HG03378 (cell line): ENCODE results near the gene PIP5KL1.

Source experiments
- ATAC-seq: cut with Tn5 transposase; IDR thresholded peaks from one replicate; pipeline ENCODE4 v1.9.1; 2021; ENCODE audit warnings: mild to moderate bottlenecking, moderate library complexity; ENCODE audit not compliant: unreplicated experiment

Gene PIP5KL1

GRCh38 chr9:127875306-127875966, 55.1 kb downstream of the PIP5KL1 start:
- ATAC-seq, result no peak

DNA sequence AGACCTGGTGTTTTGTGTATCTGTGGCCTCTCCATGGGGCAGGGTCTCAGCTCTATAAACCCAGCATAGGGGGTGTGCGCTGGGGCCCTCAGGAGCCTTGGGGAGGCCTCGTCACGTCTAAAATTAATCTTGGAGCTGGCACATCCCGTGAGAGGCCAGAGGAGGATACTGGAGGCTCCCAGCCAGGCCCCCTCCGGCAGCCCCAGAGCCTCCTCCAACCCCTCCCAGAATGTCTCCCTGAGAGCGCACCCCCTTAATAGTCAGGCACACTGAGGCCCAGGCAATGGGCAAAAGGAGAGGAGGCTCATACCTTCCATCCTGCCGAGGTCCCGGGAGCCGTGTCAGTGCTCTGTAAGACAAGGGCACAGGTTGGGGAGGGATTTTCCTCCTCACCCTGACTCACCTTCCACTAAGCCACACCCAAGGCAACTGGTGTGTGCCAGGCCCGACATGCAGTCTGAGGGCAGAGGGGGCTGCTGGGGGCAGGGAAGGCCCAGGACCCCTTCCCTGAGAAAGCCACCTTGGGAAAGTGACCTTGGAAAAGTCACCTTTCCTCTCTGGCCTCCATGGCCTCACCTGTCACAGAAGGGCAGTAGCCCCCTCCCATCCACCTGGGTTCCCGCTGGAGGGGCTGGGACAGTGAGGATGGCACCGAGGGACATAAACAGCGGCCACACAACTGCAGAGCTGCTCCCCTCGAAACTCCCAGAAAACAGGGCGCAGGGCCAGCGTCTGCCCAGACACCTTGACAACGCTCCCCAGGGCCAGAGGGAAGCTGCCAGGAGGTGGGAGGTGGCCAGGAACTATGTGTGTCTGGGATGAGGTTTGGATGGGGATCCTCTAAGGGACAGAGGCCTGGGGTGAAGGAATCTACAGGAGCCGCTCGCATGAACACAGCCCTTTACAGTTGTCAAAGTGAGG, 56.0 kb downstream of the PIP5KL1 start:
- no peak for ATAC-seq

- no peak for ATAC-seq
Observed at GRCh38 chr9:127873886-127874285, 56.7 kb downstream of the PIP5KL1 start.

DNA sequence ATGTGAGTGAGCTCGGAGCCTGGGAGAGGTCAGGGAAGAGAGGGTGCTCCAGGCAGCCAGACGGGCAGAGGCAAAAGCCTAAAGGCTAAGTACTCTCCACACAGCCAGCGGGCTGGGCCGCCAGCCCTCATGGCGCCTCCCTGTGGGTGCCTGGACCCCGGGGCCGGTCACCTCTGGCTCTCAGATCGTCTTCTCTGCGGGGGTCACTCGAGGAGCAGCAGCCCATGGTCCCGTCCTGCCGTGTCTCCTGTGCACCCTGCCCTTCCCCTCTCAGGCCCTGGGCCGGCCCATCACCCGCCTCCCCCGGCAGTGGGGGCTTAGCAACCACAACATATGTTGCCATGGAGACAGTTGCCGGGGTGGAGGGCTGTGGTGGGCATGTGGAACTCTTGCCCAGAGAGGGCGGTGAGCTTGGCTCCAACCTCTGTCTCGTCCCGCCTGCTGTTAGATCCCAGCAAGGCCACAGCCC, 57.3 kb downstream of the PIP5KL1 start:
- ATAC-seq, result no peak

- ATAC-seq, result no peak
Observed at GRCh38 chr9:127872369-127873222, 58.0 kb downstream of the PIP5KL1 start.

DNA sequence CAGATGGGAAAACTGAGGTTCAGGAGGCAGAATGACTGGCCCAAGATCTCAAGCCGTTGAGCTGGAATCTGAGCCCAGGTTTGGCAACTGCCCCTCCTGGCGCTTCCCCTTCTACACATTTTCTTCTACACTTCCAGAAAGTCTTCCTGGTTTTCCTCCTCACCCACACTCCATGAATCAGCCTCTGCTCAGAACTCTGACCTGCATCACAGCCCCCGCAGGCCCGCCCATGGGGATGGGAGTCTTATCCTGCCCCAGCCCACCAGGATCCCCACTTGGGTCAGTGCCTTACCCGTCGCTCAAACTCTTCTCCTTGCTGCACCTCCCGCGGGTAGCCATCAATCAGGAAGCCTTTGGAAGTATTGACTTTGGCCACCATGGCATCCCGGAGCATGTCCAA, 59.0 kb downstream of the PIP5KL1 start:
- ATAC-seq, result no peak

DNA sequence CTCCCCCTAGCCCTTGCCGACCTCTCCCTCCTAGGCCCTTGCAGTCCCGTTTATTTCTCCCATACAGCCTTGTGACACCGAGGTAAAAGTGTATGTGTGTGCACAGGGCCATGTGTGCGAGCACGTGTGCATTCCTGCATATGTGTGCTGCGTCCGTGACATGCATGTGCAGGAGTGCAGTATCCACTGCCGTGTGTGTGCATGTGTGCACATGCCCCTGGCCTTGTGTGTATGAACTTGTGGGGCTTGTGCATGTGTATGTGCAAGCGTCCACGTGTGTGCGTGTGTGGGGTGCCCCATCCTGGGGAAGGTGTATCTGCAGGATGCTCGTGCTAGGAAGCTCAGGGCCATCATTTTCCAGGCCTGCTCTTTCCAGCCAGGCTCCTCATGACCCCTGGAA, 59.7 kb downstream of the PIP5KL1 start:
- ATAC-seq, result no peak
